BLaER1 treated with 17β-estradiol and CSF1 and Interleukin-3, amounts not matched to agents 10 nM and 100 nM (cell line): Measurements from ENCODE around the gene KDM4D.
A peak's percentile ranks its signal among the peaks of the same experiment; 100 is the strongest.
"Not testable (repeated sequence)": the region's sequence is repeated elsewhere in the genome, so short reads cannot be mapped to it uniquely, and the experiment has no call there.

Experiments used
- H3K27ac ChIP-seq, 11 experiments: shearing (Covaris generic); formaldehyde crosslinking; 2 replicates each; pipeline ENCODE4 v1.8.1; 2022
- H3K27me3 ChIP-seq, 11 experiments: shearing (Covaris generic); formaldehyde crosslinking; 2 replicates each; pipeline ENCODE4 v1.8.1; 2022
- H3K36me3 ChIP-seq, 11 experiments: shearing (Covaris generic); formaldehyde crosslinking; 2 replicates each; pipeline ENCODE4 v1.8.1; 2022
- H3K4me1 ChIP-seq, 10 experiments: shearing (Covaris generic); formaldehyde crosslinking; 2 replicates each; pipeline ENCODE4 v1.8.1; 2022
- H3K4me2 ChIP-seq, 11 experiments: shearing (Covaris generic); formaldehyde crosslinking; 2 replicates each; pipeline ENCODE4 v1.8.1; 2022
- H3K4me3 ChIP-seq, 10 experiments: shearing (Covaris generic); formaldehyde crosslinking; 2 replicates each; pipeline ENCODE4 v1.8.1; 2022
- H3K9ac ChIP-seq, 11 experiments: shearing (Covaris generic); formaldehyde crosslinking; 2 replicates each; pipeline ENCODE4 v1.8.1; 2022
- H3K9me3 ChIP-seq, 11 experiments: shearing (Covaris generic); formaldehyde crosslinking; replicated peaks in 1 of 11; 2 replicates each; pipeline ENCODE4 v1.8.1; 2022
- H4K20me1 ChIP-seq, 11 experiments: shearing (Covaris generic); formaldehyde crosslinking; 2 replicates each; pipeline ENCODE4 v1.8.1; 2022
- Cebpa-rat ChIP-seq, 11 experiments: shearing (Covaris generic); IDR thresholded peaks; 2 replicates each; pipeline ENCODE4 v1.8.1; 2022

Gene KDM4D

DNA sequence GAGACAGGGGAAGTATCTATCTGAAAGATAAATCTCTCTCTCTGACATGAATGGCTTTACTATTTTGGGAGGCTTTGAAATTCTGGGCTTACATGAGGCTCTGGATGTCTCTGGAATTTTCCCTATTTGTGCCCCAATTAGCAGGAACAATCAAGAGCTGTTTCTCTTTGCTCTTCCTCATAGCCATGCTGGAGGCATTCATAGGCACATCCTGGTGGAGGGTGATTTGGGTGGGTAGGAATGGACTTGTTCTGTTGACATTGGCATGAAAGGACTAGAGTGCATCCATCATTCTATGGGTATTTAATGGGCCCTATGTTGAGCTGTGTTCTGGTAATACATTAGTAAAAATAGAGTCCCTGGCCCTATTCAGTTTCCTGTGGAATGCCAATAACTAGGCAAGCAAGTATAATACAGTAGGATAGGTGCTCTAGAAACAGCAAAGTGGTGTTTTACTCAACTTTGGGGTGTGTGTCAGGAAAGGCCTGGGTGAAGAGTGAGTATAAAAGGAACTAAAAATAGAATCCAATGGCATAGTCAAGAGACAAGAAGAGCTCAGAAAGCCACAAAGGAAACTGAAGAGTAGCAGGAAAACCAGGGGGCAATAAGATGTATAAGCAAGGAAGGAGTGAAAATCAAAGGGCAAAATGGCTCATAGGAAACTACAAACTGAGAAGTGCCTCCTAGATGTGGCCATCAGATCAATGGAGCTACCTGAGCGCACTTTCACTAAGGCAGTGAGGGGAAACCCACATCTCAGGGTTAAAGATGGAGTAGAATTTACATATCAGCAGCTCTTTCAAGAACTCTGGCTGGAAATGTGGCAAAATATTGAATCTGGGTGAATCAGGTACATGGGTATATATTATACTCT is 45.2 kb upstream of the KDM4D start:
- TF ChIP-seq Cebpa-rat (IDR thresholded peaks at IDR 0.05), result no peak
- no peaks in the 10 kb centered on the region for H4K20me1 ChIP-seq
- peak overlapping the region; percentile 71 to 93 (median 84) for H3K4me2 ChIP-seq
- peaks cover 7 to 16% (median 11%) of the 10 kb centered on the region in 11 experiments; a peak in 21 of 22 replicates for H3K9me3 ChIP-seq
- H3K27me3 ChIP-seq, result no peaks in the 10 kb centered on the region
- no peaks in the 10 kb centered on the region for H3K36me3 ChIP-seq
- peak overlapping the region in 2 of 11 experiments; percentile 3 to 22; a peak in 4 of 22 replicates for H3K9ac ChIP-seq
- H3K27ac ChIP-seq, result peak overlapping the region in 7 of 11 experiments; percentile 36 to 83 (median 73); a peak in 12 of 22 replicates
- H3K4me1 ChIP-seq, result peaks cover 65 to 85% (median 80%) of the 10 kb centered on the region in 10 experiments
- peak overlapping the region in 2 of 10 experiments; percentile 1 to 28; a peak in 2 of 20 replicates for H3K4me3 ChIP-seq

- H3K9ac ChIP-seq, H3K4me3 ChIP-seq, H3K36me3 ChIP-seq, H4K20me1 ChIP-seq, H3K4me2 ChIP-seq, H3K27me3 ChIP-seq, H3K9me3 ChIP-seq, H3K27ac ChIP-seq: not testable (repeated sequence)
- peaks cover 57 to 79% (median 73%) of the 10 kb centered on the region in 10 experiments for H3K4me1 ChIP-seq
Measured at GRCh38 chr11:94932072-94932471, 41.4 kb upstream of the KDM4D start.

GRCh38 chr11:94932503-94932902 is 41.0 kb upstream of the KDM4D start:
- no peak overlapping the region for H3K4me3 ChIP-seq
- H3K9me3 ChIP-seq, result peaks cover 0 to 5% (median 0%) of the 10 kb centered on the region in 11 experiments; a peak in 2 of 22 replicates
- H3K27ac ChIP-seq, result 0 out of 22 replicates have a peak overlapping the region, but pooled peaks of 1 of the 11 experiments have one; percentile 75
- no peaks in the 10 kb centered on the region for H3K27me3 ChIP-seq
- no peaks in the 10 kb centered on the region for H3K36me3 ChIP-seq
- no peak overlapping the region for H3K9ac ChIP-seq
- no peaks in the 10 kb centered on the region for H4K20me1 ChIP-seq
- H3K4me1 ChIP-seq, result peaks cover 52 to 75% (median 69%) of the 10 kb centered on the region in 10 experiments
- peak overlapping the region in 7 of 11 experiments; percentile 75 to 91 (median 87); a peak in 12 of 22 replicates for H3K4me2 ChIP-seq
- TF ChIP-seq Cebpa-rat (IDR thresholded peaks at IDR 0.05), result no peak

- TF ChIP-seq Cebpa-rat (IDR thresholded peaks at IDR 0.05), result no peak
- Histone ChIP-seq H3K4me1 (peaks cover 43 to 65% (median 59%) of the 10 kb centered on the region in 10 experiments), H3K4me2 (peak overlapping the region; percentile 57 to 91 (median 86))
Measured at GRCh38 chr11:94933223-94934130, 40.0 kb upstream of the KDM4D start.

GRCh38 chr11:94934362-94934761 is 39.1 kb upstream of the KDM4D start:
- no peaks in the 10 kb centered on the region for H3K36me3 ChIP-seq
- peak overlapping the region; percentile 57 to 91 (median 86) for H3K4me2 ChIP-seq
- no peak for TF ChIP-seq Cebpa-rat (IDR thresholded peaks at IDR 0.05)
- H3K27me3 ChIP-seq, result no peaks in the 10 kb centered on the region
- H3K9ac ChIP-seq, result peak overlapping the region in 6 of 11 experiments; percentile 18 to 58 (median 40); a peak in 9 of 22 replicates
- H3K4me3 ChIP-seq, result peak overlapping the region in 4 of 10 experiments; percentile 4 to 41 (median 14); a peak in 4 of 20 replicates
- peaks cover 0 to 5% (median 0%) of the 10 kb centered on the region in 11 experiments; a peak in 2 of 22 replicates for H3K9me3 ChIP-seq
- no peaks in the 10 kb centered on the region for H4K20me1 ChIP-seq
- peak overlapping the region in 8 of 11 experiments; percentile 15 to 77 (median 58); a peak in 16 of 22 replicates for H3K27ac ChIP-seq
- H3K4me1 ChIP-seq, result peaks cover 34 to 56% (median 51%) of the 10 kb centered on the region in 10 experiments

More at GRCh38 chr11:94933223-94934130, 40.0 kb upstream of the KDM4D start:
- Histone ChIP-seq H4K20me1 (no peaks in the 10 kb centered on the region), H3K36me3 (no peaks in the 10 kb centered on the region), H3K4me3 (0 out of 20 replicates have a peak overlapping the region, but pooled peaks of 1 of the 10 experiments have one; percentile 12), H3K9ac (peak overlapping the region in 5 of 11 experiments; percentile 24 to 58 (median 49); a peak in 7 of 22 replicates), H3K27me3 (no peaks in the 10 kb centered on the region), H3K27ac (peak overlapping the region in 7 of 11 experiments; percentile 51 to 77 (median 59); a peak in 11 of 22 replicates), H3K9me3 (peaks cover 0 to 5% (median 0%) of the 10 kb centered on the region in 11 experiments; a peak in 2 of 22 replicates)

DNA sequence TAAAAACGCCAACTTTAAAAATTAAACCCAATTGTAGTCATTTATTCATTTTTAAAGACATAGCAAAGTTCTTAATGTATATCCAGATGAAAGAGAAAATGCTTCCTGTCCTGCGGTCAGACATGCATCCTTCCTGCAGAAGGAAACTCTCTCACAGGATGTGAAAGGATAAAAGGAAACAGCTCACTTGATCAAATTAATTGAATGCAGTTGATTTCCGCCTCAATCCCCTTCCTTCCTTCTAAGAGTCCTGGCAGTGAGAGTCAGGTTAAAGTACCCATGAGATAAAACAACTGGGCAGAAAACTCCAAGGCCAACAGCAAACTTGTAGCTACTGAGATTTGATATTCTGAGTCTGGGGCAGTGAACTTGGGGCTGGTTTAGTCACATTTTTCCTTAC is 38.7 kb upstream of the KDM4D start:
- Histone ChIP-seq H3K36me3 (no peaks in the 10 kb centered on the region), H3K4me3 (peak overlapping the region in 4 of 10 experiments; percentile 4 to 41 (median 14); a peak in 6 of 20 replicates), H3K27me3 (no peaks in the 10 kb centered on the region), H3K4me1 (peaks cover 30 to 52% (median 46%) of the 10 kb centered on the region in 10 experiments), H3K4me2 (peak overlapping the region; percentile 57 to 91 (median 86)), H4K20me1 (no peaks in the 10 kb centered on the region), H3K27ac (peak overlapping the region in 9 of 11 experiments; percentile 5 to 77 (median 57); a peak in 15 of 22 replicates), H3K9ac (peak overlapping the region in 6 of 11 experiments; percentile 18 to 58 (median 44); a peak in 9 of 22 replicates), H3K9me3 (peaks cover 0 to 5% (median 0%) of the 10 kb centered on the region in 11 experiments; a peak in 2 of 22 replicates)
- no peak for TF ChIP-seq Cebpa-rat (IDR thresholded peaks at IDR 0.05)

DNA sequence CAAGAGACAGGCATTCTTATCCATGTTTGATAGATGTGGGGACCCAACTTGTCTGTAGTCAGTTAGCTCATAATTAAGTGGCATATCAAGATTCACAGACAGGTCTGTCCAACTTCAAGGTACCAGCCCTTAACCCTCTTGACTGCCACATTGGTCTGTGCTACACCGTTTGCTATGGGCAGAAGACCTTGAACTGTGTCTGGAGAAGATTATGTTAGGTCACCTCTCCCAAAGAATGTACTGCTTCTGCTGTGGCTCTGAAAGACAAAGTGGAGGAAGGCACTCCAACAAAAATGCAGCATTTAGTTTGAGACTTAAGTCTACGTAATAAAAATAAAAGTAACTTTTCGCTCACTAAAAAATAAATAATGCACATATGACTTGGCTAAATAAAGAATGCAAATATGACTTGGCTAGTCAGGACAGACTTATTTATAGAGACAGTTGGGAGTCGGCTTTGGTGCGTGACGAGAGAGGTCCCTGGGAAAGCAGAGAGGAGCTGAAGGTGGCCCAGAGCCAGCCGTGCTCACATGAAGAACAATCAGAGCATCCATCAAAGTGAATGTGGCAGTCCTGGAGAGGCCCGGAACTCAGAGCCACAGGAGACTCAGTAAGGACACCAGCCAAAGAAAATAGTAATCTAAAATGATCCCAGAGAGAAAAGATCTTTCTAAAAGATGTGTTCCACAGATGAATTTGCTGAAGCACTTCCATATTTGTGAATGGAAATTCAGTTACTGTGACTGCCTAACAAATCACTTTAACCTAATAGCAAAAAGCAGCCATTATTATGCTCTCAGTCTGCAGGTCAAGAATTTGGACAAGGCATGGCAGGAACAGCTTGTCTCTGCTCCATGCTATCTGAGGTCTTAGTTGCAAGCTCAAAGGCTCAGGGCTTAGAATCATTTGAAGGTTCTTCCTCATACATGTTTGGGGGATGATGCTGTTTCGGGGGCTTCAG is 35.1 kb upstream of the KDM4D start:
- Histone ChIP-seq H3K4me1 (peaks cover 24 to 36% (median 31%) of the 10 kb centered on the region in 10 experiments), H3K4me2 (no peak overlapping the region), H4K20me1 (no peaks in the 10 kb centered on the region), H3K27ac (no peak overlapping the region), H3K4me3 (no peak overlapping the region), H3K9me3 (no peaks in the 10 kb centered on the region), H3K27me3 (no peaks in the 10 kb centered on the region), H3K9ac (no peak overlapping the region), H3K36me3 (no peaks in the 10 kb centered on the region)
- TF ChIP-seq Cebpa-rat (IDR thresholded peaks at IDR 0.05), result no peak
